Chondrocyte (in vitro differentiated cells): ENCODE data around the gene TM4SF4. TPM values are rescaled to one million over a fixed set of nuclear protein-coding genes. Genes with fewer than 3 reads are reported as not detected.

Experiments
- DNase-seq: peaks from one replicate; pipeline ENCODE4 v3.0.0; 2021; ENCODE audit warnings: mixed read lengths, low spot score
- H3K27ac Mint-ChIP-seq: one replicate; pipeline ENCODE4 v1.8.0; 2021; ENCODE audit warnings: mild to moderate bottlenecking, moderate library complexity, mixed read lengths; ENCODE audit not compliant: unreplicated experiment
- H3K27me3 Mint-ChIP-seq: 2 replicates; pipeline ENCODE4 v1.8.0; 2021; ENCODE audit warnings: low read depth, mixed read lengths
- H3K36me3 Mint-ChIP-seq: 2 replicates; pipeline ENCODE4 v1.8.0; 2021; ENCODE audit warnings: low read depth, mixed read lengths
- H3K4me1 Mint-ChIP-seq: 2 replicates; pipeline ENCODE4 v1.8.0; 2021; ENCODE audit warnings: low read depth, mild to moderate bottlenecking, mixed read lengths
- H3K4me3 Mint-ChIP-seq: one replicate; pipeline ENCODE4 v1.8.0; 2021; ENCODE audit warnings: mild to moderate bottlenecking, moderate library complexity, mixed read lengths; ENCODE audit not compliant: unreplicated experiment
- H3K9me3 Mint-ChIP-seq: 2 replicates; pipeline ENCODE4 v1.8.0; 2021; ENCODE audit warnings: low read depth, mixed read lengths
- total RNA-seq: library from RNA; stranded (reverse); gene quantifications from 3 replicates; pipeline ENCODE4 v1.2.1, GENCODE V29; 2021
- TF ChIP-seq, protein P1 (sequence below): fragments of 200-600 bp; sonication (generic); IDR thresholded peaks from 2 replicates; pipeline ENCODE4 v1.5.0; 2021; ENCODE audit warnings: antibody characterized with exemption, mild to moderate bottlenecking, moderate library complexity

The TM4SF4 gene
- total RNA-seq, 1 donor from 2014 or later, result not detected

- no peak for DNase-seq
- no peaks in the 10 kb centered on the region for H3K27me3 Mint-ChIP-seq
- no peak overlapping the region for H3K4me3 Mint-ChIP-seq
- H3K4me1 Mint-ChIP-seq, result peaks cover 7% of the 10 kb centered on the region
- H3K9me3 Mint-ChIP-seq, result no peaks in the 10 kb centered on the region
- TF ChIP-seq, protein P1, sequence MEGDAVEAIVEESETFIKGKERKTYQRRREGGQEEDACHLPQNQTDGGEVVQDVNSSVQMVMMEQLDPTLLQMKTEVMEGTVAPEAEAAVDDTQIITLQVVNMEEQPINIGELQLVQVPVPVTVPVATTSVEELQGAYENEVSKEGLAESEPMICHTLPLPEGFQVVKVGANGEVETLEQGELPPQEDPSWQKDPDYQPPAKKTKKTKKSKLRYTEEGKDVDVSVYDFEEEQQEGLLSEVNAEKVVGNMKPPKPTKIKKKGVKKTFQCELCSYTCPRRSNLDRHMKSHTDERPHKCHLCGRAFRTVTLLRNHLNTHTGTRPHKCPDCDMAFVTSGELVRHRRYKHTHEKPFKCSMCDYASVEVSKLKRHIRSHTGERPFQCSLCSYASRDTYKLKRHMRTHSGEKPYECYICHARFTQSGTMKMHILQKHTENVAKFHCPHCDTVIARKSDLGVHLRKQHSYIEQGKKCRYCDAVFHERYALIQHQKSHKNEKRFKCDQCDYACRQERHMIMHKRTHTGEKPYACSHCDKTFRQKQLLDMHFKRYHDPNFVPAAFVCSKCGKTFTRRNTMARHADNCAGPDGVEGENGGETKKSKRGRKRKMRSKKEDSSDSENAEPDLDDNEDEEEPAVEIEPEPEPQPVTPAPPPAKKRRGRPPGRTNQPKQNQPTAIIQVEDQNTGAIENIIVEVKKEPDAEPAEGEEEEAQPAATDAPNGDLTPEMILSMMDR, result no peak
- peaks cover 2% of the 10 kb centered on the region for H3K36me3 Mint-ChIP-seq
- H3K27ac Mint-ChIP-seq, result no peak overlapping the region
Measured at GRCh38 chr3:149514471-149514870, 40.0 kb downstream of the TM4SF4 start.

GRCh38 chr3:149515249-149515648, 40.8 kb downstream of the TM4SF4 start:
- Mint-ChIP-seq H3K36me3 (peaks cover 2% of the 10 kb centered on the region), H3K4me3 (no peak overlapping the region), H3K27me3 (no peaks in the 10 kb centered on the region), H3K4me1 (peaks cover 7% of the 10 kb centered on the region), H3K9me3 (no peaks in the 10 kb centered on the region), H3K27ac (no peak overlapping the region)
- no peak for DNase-seq
- TF ChIP-seq, protein P1, result no peak

GRCh38 chr3:149516920-149517319, 42.4 kb downstream of the TM4SF4 start:
- TF ChIP-seq, protein P1, result no peak
- H3K36me3 Mint-ChIP-seq, result peaks cover 2% of the 10 kb centered on the region

DNA sequence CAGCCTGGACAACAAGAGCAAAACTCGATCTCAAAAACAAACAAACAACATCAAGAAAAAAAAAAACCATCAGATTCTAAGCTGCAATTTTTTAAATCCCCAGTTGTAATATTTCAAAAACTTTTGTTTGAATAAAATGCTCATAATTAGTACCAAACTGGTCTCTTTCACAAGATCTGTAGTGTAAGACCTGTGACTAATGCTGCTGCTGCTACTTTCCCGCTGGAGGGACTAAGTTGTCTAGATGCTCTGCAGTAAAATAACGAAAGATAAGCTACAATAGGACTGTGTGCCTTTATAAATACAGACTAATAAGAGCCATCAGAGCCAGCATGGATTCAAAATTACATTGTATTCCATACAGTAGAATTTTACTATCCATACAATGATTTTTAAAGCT, 45.4 kb downstream of the TM4SF4 start:
- no peaks in the 10 kb centered on the region for H3K9me3 Mint-ChIP-seq
- H3K4me1 Mint-ChIP-seq, result no peaks in the 10 kb centered on the region
- TF ChIP-seq, protein P1, result no peak
- DNase-seq, result no peak
- no peak overlapping the region for H3K27ac Mint-ChIP-seq
- H3K27me3 Mint-ChIP-seq, result no peaks in the 10 kb centered on the region
- no peak overlapping the region for H3K4me3 Mint-ChIP-seq
- H3K36me3 Mint-ChIP-seq, result peaks cover 17% of the 10 kb centered on the region

More at GRCh38 chr3:149516920-149517319, 42.4 kb downstream of the TM4SF4 start:
- Mint-ChIP-seq H3K4me1 (peaks cover 7% of the 10 kb centered on the region), H3K4me3 (no peak overlapping the region), H3K9me3 (no peaks in the 10 kb centered on the region), H3K27me3 (no peaks in the 10 kb centered on the region), H3K27ac (no peak overlapping the region)
- DNase-seq, result no peak

DNA sequence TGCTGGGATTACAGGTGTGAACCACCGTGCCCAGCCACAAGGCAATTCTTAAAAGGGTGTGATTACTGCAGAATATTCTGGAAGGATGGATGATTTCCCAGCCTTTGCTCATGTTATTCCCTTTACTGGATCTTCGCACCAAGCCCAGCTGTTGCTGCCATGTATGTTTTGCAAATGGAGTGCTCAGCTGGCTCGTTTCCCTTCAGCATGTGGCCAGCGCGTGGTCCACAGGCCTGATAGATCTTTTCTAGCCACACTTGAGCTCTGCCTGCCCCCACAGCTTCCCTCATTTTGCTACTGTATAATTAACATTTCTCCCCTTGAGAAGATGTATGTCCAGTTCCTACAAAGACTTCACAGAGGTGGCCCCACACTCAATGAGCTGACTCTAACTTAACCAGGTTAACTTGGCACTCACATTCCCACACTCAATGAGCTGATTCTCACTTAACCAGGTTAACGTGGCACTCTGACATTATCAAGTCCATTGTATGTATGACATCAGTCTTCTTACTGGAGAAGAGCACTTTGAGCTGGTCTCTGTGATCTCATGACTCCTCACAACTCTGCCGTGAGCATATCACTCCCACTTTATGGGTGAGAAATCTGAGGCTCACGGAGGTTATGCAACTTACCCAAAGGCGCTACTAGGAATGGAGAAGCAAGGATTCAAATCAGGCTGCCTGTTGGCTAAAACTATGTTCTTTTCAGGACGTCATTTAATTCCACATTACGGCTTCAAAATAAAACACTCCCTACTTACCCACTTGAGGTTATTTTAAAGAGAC, 49.2 kb downstream of the TM4SF4 start:
- TF ChIP-seq, protein P1, result no peak
- Mint-ChIP-seq H3K27me3 (no peaks in the 10 kb centered on the region), H3K4me1 (peaks cover 18% of the 10 kb centered on the region), H3K36me3 (peaks cover 30% of the 10 kb centered on the region), H3K9me3 (no peaks in the 10 kb centered on the region), H3K4me3 (no peak overlapping the region), H3K27ac (peak overlapping the region; percentile 43)
- no peak for DNase-seq
